Medulla oblongata (tissue), 1 donor: ENCODE data around the gene PTPN14.
"Not testable (repeated sequence)": the region's sequence is repeated elsewhere in the genome, so short reads cannot be mapped to it uniquely, and the experiment has no call there.

Experiments
- DNase-seq: peaks from one replicate; pipeline ENCODE4 v3.0.0-alpha.2; 2015; ENCODE audit errors: extremely low spot score

PTPN14 gene

DNA sequence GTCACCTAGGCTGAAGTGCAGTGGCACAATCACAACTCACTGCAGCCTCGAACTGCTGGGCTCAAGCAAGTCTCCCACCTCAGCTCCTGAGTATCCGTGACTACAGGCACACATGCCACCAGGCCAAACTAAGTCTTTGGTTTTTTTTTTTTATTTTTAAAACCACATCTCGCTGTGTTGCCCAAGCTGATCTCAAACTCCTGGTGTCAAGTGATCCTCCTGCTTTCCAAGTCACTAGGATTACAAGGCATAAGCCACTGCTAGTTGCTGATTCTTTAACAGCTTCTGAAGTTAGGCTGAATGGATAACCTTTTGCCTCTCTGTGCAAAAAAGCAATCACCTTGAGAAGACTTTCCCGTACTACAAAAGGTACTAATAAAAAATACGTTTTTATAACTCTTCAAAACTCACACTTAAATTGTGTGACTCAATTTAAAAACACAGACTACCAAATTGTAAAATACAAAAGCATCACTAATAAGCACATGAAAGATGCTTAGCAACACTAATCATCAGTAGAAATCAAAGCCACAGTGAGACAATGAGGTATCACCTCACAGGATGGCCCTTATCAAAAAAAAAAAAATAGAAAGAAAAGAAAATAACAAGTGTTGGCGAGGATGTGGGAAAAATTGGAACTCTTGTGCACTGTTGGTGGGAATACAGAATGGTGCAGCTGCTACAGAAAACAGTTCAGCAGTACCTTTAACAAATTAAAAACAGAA is 40.3 kb downstream of the PTPN14 start:
- no peak for DNase-seq

DNA sequence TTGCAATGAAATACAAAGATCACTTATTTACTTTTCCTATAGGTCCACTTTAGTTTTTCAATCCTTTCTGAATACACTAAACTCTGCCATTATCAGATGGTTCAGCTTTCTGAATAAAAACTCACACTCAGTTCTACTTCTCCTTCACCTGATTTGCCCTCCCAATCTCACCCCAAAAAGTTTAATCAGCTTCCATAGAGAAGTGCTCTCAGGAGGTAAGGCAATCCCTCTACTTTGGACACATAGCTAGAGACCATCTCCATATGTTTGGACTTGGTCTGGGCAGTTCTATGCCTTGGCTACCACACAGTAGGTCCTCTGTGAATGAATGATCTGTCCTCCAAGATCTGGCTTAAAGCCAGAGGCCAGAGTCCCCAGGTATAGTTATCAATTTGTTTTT is 40.9 kb downstream of the PTPN14 start:
- DNase-seq = no peak

DNA sequence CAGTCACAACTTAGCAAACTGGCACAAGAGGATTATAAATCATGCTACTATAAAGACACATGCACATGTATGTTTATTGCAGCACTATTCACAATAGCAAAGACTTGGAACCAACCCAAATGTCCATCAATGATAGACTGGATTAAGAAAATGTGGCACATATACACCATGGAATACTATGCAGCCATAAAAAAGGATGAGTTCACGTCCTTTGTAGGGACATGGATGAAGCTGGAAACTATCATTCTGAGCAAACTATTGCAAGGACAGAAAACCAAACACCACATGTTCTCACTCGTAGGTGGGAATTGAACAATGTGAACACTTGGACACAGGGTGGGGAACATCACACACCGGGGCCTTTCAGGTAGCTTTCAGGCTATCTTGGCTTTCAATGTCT is 41.8 kb downstream of the PTPN14 start:
- not testable (repeated sequence) for DNase-seq

DNA sequence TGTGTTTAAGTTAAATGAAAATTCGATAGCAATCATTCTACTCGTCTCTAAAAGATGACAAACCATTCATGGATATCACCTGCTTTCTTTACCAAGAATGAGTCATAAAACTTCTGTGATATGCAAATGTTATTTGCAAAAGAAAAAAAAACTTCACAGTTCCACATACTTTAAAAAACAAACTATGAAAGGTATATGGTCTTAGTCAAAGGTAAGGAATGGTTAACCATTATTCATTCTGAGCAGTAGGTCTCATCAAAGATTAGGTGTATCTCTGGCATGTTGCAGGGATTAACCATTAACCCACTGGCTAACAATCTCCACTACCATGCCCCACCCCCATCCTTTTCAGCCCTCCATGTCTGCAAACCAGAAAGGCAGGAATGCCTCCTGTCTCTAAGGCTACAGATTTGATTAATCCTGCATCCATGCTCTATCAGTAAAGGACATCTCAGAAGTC is 44.4 kb downstream of the PTPN14 start:
- DNase-seq = no peak

DNA sequence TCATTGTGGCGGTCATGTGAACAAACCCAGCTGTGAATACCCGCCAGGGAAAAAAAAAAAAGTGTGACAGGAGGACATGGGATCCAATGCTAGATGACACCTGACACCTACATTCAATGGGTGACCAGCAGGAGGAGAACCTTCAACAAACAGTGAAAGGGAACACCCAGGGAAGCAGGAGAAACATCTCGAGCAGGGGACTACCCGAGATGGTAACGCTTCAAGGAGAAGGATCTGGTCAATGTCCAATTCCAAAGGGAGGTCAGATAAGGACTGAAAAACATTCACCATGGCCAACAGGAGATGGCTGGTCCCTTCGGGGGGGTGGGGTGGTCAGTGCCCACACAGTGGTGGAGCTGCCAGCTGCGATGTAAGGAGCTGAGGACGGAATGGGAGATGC is 46.3 kb downstream of the PTPN14 start:
- DNase-seq = no peak

DNA sequence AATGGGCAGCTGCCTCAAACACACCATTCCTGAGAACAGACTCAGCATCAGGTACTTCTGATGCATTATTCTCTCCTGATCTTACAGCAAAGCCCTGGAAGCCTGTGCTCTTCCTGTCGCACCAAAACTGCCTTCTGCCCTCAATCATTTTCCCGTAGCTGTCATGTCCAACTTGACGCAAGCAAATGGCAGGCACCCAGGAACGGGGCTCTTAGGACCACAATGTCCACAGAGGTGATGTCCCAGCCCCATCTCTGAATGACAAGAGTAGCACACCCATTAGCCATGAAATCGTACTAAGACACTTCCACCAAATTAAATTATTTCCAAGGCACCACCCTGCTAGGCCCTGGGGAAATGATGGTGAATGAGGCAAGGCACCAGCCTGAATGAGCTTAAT is 47.1 kb downstream of the PTPN14 start:
- DNase-seq = no peak

DNA sequence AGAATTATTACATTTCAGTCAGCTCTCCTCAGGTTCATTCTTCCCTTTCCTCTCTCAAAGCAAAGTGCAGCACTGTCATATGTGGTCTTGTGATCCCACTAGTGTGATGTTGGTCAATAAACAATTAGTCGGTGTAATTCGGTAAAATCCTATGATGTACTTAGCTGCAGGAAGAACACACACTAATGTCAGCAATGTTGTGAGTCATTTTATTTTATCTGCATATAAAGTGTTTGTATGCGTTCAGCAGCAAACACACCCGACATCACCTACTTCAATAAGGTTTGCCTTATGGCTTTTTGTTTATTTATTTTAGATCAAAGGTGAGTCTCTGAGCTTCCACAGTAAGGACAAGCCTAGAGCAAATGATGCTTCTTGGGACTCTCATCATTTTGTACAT is 47.8 kb downstream of the PTPN14 start:
- no peak for DNase-seq

DNA sequence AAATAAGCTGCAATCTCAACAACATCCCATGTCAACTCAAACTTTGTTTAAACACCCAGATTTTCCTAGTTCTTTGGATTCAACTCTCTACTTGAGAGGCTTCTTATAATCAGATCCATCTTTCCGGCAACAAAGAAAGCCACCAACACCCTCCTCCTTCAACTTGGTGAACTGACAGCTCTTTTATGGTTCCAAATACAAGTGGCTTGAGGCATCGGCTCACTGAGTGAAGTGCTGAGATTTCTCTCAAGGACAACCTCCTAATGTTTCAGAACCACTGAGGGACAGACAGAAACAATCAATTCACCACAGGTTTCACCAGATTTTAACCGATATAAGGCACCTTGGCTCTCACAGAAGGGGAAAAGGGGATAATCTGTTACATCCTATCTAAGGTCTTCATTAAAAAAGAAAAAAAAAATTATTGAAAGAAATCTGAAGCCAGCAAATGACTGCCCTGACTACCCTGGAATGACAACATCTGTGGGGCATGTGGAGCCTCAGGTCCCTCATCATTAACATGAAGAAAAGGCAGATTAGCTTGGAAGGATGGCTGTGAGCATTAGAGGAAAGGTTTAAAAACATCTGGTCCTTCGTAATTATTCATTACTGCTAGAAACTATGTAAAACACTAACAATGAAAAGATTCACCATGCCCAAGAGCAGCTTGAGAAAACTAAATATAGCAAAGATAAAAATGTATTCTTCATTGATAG is 50.9 kb downstream of the PTPN14 start:
- no peak for DNase-seq

DNA sequence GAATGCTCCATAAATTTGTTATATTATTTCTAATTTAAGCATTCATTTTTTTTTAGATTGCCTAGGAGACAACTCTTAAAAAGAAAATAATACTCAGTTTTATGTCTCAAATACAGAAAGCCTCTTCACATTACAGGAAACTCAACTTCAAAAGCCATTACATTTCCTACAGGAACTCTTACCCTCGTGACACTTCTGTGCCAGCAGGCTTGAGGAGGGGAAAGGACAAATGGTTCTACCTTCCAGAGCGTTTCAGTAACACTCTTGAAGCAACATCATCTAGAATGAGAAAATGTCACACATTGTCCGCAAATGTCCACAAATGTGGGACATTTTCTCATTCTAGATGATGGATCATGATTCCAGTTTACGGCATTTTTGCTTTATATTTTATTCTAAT is 51.7 kb downstream of the PTPN14 start:
- no peak for DNase-seq

DNA sequence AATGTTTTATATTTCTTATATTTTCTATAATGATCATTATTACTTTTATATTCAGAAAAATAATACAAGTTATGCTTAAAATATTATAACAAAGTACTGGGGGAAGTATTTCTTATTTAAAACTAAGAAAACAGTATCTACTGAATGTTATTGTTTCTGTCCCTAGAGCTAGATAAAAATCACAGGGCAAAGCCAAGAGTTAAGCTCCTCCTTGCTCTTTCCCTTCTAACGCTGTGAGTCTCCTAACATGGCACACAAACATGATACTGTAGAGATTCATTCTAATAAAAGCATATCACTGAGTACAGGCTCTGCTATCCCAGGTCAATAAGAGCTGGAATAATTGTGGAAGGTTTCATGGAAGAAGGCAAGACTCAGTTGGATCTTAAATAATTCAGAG is 53.4 kb downstream of the PTPN14 start:
- DNase-seq = no peak

DNA sequence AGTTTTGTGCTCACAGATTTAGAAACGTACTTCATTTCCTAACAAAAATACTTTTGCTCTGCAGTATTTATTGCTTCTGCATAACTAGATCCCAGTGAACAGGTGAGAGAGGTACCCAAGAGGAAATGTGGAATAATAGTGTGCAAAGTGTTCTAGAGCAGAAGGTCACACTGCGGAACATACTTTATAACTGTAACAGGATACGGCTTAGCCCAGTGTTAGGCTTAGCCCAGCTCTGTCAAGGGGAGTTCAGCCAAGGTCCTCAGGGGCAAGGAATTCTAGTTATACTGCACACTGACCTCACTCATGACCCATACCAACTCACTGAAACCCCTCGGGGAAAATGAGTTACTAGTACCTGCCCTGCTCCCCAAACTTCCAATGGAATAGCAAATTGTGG is 55.3 kb downstream of the PTPN14 start:
- no peak for DNase-seq

DNA sequence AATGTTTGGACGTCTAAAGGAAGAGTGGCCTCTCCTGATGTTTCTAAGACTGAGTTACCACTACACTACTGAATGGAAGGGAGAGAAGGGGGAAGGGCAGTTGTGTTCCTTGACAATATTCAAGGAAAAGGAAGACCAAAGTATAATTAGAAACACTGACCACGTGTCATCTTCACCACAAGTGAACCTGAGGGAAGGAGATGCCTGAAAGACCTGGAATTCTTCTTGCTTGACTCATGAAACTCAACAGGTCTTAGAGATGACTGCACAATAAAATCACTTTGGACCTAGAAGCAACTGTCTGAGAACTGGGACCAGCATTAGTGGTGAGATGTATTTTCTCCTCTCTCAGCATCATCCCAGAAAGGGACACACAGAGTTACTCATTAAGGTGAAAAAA is 56.7 kb downstream of the PTPN14 start:
- DNase-seq = no peak

DNA sequence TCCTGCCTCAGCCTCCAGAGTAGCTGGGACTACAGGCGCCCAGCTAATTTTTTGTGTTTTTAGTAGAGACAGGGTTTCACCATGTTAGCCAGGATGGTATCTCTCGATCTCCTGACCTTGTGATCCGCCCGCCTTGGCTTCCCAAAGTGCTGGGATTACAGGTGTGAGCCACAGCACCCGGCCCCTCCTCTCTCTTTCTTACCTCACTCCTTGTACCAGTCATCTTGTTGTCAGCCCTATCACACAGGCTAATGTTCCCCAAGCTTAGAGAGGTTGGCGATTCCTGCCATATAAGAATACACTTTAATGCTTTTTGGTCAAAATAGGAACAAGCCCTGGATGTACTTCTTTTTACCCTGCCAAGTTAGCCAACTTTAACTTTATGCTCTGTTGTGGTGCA is 57.2 kb downstream of the PTPN14 start:
- DNase-seq = not testable (repeated sequence)

DNA sequence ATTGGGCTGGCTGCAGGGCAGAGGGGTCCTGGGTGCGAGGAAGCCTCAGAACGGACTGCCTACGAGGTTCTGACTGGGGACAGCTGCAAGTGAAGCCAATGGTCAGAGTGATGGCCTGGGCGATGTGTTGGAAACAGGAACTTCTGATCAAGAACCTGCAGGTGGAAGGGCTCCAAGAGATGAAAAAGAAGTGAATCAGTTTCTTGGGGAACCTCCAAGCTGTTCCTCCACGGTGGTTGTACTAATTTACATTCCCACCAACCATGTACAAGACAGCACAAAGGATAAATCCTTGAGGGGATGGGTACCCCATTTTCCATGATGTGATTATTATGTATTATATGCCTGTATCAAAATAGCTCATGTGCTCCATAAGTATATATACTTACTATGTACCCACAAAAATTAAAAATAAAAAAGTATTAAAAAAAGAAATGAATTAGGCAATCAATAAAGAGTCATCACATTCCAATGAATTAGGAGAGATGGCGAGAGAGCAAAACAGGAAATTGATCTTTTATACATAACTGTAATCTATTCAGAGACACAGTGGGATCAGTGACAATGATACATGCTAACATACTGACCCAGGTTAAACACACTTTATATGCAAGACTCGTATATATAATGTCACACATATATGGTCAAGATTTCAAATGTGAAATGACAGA is 58.1 kb downstream of the PTPN14 start:
- DNase-seq = no peak

DNA sequence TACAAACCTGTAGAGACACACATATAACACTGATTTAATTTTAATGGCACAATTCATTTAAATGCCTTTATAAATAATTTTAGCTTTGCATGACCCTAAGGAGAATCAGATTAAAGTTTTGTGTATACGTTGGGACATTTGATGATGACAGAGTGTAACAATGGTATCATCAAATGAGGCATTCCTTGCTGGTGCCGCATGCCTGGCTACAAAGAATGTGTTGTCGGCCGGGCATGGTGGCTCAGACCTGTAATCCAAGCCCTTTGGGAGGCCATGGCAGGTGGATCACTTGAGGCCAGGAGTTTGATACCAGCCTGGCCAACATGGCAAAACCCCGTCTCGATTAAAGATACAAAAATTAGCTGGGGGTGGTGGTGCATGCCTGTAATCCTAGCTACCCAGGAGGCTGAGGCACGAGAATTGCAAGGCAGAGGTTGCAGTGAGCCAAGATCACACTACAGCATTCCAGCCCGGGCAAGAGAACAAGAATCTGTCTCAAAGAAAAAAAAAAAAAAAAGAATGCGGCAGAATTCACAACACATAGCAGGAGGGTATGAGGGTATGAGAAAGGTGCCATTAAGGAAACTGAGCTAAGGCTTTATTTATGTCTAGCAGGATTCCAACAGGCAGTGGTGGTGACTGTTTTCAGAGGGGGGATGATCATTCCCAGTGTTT is 58.9 kb downstream of the PTPN14 start:
- no peak for DNase-seq

DNA sequence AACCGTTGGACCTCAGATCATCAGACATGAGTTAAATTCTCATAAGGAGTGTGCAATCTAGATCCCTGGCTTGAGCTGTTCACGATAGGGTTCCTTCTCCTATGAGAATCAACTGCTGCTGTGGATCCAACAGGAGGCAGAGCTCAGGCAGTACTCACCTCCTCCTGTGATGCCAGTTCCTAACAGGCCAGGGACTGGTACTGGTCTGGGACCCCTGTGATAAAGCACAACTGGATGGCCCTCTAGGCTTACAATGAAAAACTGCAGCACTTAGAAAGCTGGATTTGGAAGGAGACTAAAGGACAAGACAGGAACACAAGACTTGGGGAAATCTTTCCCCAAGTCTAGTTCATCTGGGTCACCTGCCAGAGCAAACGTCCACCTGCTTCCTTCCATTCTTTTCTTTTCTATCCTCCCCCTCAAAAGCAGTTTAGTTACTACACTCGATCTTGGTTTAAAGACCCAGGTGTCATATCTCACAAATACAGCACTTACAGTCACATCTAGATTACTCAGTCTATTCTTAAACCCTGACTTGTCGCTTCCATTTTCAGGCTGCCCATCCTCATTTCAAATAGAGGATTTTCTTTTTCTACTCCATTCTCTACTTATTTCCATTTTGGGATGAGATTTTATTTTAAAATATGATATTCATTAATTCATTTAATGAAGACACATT is 59.8 kb downstream of the PTPN14 start:
- DNase-seq = no peak

DNA sequence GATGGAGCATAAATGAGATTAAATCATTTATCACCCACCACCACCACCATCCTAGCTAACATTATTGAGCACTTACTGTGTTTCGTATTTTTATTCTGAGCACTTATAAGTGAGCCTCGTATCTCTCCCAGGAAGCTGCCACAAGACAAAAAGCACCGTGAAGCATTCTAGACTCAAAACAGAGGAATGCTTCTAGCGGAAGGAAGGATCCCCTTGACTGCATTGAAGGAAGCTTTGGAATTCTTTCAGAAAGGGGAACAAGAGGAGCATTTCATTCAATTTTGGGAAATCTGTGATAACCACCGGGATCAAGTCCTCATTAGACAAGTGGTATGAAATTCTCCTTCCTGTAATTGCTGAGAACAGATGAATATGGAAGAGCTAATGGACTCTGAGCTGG is 66.3 kb downstream of the PTPN14 start:
- no peak for DNase-seq

DNA sequence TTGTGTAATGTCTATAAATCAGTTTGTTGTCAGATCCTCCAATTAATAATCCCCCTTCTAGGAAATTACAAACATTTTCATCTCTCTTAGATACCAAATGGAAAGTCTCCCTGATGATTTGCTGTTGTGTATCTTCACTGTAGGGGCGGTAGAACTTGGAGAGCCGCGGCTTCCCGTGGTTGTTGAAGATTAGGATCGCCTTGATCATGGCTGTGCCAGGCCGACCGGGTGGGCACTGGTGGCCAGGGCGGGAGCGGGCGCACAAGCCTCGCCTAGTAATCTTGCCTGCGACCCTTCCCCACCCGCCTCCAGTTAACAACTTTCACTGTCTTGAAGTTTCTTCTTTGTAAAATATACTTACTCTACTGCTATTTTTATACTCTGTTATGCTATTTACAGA is 68.2 kb downstream of the PTPN14 start:
- DNase-seq = not testable (repeated sequence)

DNA sequence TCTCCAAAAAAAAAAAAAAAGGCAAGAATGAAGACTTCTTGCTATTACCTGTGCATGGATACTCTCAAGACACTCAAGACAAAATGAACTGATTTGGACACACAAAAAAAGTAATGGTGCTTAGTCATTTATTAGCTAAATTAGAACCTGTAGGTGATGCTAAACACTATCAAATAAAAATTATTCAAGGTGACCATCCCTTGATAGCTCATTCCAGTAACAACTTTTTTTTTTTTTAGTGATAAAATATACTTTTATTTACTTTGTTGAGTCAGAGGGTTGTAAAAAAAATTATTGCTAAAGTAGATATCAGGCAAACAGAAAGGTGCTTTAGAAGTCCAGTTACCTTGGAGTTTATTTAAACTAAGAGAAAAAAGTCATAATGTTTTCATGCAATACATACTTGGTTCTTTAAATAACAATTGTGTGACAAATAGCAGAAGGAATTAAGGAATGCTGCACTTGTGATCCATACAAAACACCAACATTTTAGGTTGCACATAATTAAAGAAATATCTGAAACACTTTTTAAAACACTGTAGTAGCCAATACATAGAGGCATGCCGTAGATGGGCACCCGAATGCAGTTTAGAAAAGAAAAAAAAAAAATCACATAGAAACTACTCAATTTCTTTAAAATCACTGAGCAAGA is 69.3 kb downstream of the PTPN14 start:
- DNase-seq = not testable (repeated sequence)

DNA sequence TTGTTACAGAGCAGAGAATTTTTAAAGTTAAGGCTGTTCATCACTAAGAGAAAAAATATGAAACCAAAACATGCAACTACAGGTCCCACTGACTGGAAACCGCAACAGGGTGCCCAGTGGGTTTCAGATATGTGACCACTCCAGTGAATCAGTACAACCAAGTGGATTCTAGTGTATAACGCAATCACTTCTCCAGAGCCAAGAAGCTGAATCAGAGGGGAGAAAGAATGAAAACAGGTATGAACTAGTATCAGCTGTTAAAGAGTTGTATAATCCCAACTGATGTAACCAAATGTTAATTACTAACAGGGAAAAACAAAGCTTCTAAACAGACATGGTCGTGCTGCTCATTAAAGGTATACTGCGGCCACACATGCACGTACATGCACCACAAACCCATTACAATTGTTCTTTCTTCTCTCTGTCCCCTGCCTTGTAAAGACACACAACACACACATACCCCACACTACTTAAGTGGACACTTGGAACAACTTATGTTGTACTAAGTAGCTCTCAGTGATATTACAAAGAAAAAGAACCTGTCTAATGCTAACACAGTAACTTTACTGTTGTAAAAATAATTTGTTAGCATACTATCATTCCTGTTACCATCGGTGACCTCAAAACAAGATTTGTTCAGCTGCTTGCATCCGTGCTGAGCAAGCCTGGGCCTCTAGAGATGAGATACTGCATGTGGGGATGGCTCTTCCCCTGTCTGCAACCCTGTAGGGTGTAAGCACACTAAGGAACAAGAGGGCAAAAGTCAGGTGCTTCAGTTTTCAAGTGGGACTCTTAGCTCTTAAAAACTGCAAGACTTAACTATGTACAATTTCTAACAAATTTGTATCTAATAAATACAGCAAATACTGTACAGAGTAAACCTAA is 74.2 kb downstream of the PTPN14 start:
- no peak for DNase-seq
